GM23338 (cell line): ENCODE results near the gene XAB2. TPM values are rescaled to one million over a fixed set of nuclear protein-coding genes. Genes with fewer than 3 reads are reported as not detected.

ENCODE experiments used
- ATAC-seq: fragments of 200-7000 bp; cut with Tn5 transposase; 3 replicates; pipeline ENCODE4 v1.9.1; 2020
- DNase-seq: peaks from one replicate; pipeline ENCODE4 v3.0.0-alpha.2; 2015; ENCODE audit warnings: low spot score
- H2AFZ ChIP-seq: fragments of 200-600 bp; sonication (generic); 2 replicates; pipeline ENCODE4 v1.8.0; 2016; ENCODE audit warnings: antibody characterized with exemption, mild to moderate bottlenecking, moderate library complexity
- H3F3A ChIP-seq: fragments of 200-600 bp; sonication (generic); replicated peaks from 2 replicates; pipeline ENCODE4 v1.8.0; 2017; ENCODE audit warnings: antibody characterized with exemption, mixed run types, low read depth
- H3K27ac ChIP-seq: fragments of 200-600 bp; sonication (generic); 2 replicates; pipeline ENCODE4 v1.6.1; 2016; ENCODE audit warnings: low read depth
- H3K27me3 ChIP-seq: fragments of 200-600 bp; sonication (generic); 2 replicates; pipeline ENCODE4 v1.8.0; 2016; ENCODE audit warnings: mild to moderate bottlenecking, mixed run types, moderate library complexity; ENCODE audit not compliant: insufficient read depth
- H3K36me3 ChIP-seq: fragments of 200-600 bp; sonication (generic); 2 replicates; pipeline ENCODE4 v1.8.0; 2016; ENCODE audit warnings: mild to moderate bottlenecking; ENCODE audit not compliant: insufficient read depth
- H3K4me1 ChIP-seq: fragments of 200-600 bp; sonication (generic); 2 replicates; pipeline ENCODE4 v1.8.0; 2016; ENCODE audit warnings: mild to moderate bottlenecking, moderate library complexity; ENCODE audit not compliant: insufficient read depth
- H3K4me2 ChIP-seq: fragments of 200-600 bp; sonication (generic); 2 replicates; pipeline ENCODE4 v1.7.1; 2017; ENCODE audit warnings: mixed run types
- H3K4me3 ChIP-seq: fragments of 200-600 bp; sonication (generic); 2 replicates; pipeline ENCODE4 v1.6.1; 2016; ENCODE audit warnings: mixed run types
- H3K79me2 ChIP-seq: fragments of 200-600 bp; sonication (generic); replicated peaks from 2 replicates; pipeline ENCODE4 v1.8.0; 2017; ENCODE audit warnings: mild to moderate bottlenecking; ENCODE audit not compliant: insufficient read depth
- H3K9me2 ChIP-seq: fragments of 200-600 bp; sonication (generic); 2 replicates; pipeline ENCODE4 v1.8.0; 2017; ENCODE audit not compliant: insufficient read depth
- H4K20me1 ChIP-seq: fragments of 200-600 bp; sonication (generic); replicated peaks from 2 replicates; pipeline ENCODE4 v1.8.0; 2017; ENCODE audit warnings: mild to moderate bottlenecking; ENCODE audit not compliant: insufficient read depth
- H3K27ac Mint-ChIP-seq: 2 replicates; pipeline ENCODE4 v1.8.0; 2020; ENCODE audit warnings: inconsistent platforms, mild to moderate bottlenecking, moderate library complexity, mixed read lengths
- H3K27me3 Mint-ChIP-seq: 3 replicates; pipeline ENCODE4 v1.8.0; 2022; ENCODE audit warnings: low read depth, mild to moderate bottlenecking, moderate library complexity, mixed read lengths, inconsistent platforms; ENCODE audit not compliant: insufficient read depth, poor library complexity
- H3K36me3 Mint-ChIP-seq: 3 replicates; pipeline ENCODE4 v1.8.0; 2021; ENCODE audit warnings: low read depth, mild to moderate bottlenecking, inconsistent platforms, moderate library complexity, mixed read lengths
- H3K4me1 Mint-ChIP-seq: 3 replicates; pipeline ENCODE4 v1.8.0; 2020; ENCODE audit warnings: mild to moderate bottlenecking, inconsistent platforms, mixed read lengths
- H3K4me3 Mint-ChIP-seq: 3 replicates; pipeline ENCODE4 v1.8.0; 2021; ENCODE audit warnings: moderate library complexity, mild to moderate bottlenecking, inconsistent platforms, mixed read lengths
- H3K9me3 Mint-ChIP-seq: 3 replicates; pipeline ENCODE4 v1.8.0; 2020; ENCODE audit warnings: moderate library complexity, mild to moderate bottlenecking, inconsistent platforms, mixed read lengths
- CREB1 ChIP-seq: fragments of 250-450 bp; sonication (Bioruptor Pico); IDR thresholded peaks from 2 replicates; pipeline ENCODE4 v1.5.0; 2020; ENCODE audit warnings: low read depth, mild to moderate bottlenecking, moderate library complexity
- CTCF ChIP-seq, 2 experiments: fragments of 200-600 bp in 1 of 2; sonication (generic) in 1 of 2; conservative IDR thresholded peaks; 2 replicates each; pipeline versions ENCODE4 v1.5.1 to v1.6.1; 2016 to 2017; ENCODE audit warnings: antibody characterized with exemption in 2 of 2, low read depth in 2 of 2, mild to moderate bottlenecking in 2 of 2, moderate library complexity in 1 of 2
- EZH2 ChIP-seq: fragments of 200-600 bp; sonication (generic); IDR thresholded peaks from one replicate; pipeline ENCODE4 v1.8.0; 2017; ENCODE audit warnings: antibody characterized with exemption, mild to moderate bottlenecking, low read depth; ENCODE audit not compliant: unreplicated experiment
- JUNB ChIP-seq: IDR thresholded peaks from one replicate; pipeline ENCODE4 v1.6.1; 2016; ENCODE audit warnings: antibody characterized with exemption; ENCODE audit not compliant: unreplicated experiment
- POLR2AphosphoS5 ChIP-seq: IDR thresholded peaks from 2 replicates; pipeline ENCODE4 v1.6.1; 2016; ENCODE audit warnings: antibody characterized with exemption, low read depth
- STAT1 ChIP-seq: IDR thresholded peaks from one replicate; pipeline ENCODE4 v1.6.1; 2016; ENCODE audit warnings: antibody characterized with exemption; ENCODE audit not compliant: unreplicated experiment
- ZNF114 ChIP-seq: fragments of 250-450 bp; sonication (Bioruptor Pico); IDR thresholded peaks from 2 replicates; pipeline ENCODE4 v1.5.0; 2020; ENCODE audit warnings: mild to moderate bottlenecking, moderate library complexity
- ZNF331 ChIP-seq: fragments of 250-450 bp; sonication (Bioruptor Pico); IDR thresholded peaks from 2 replicates; pipeline ENCODE4 v1.5.0; 2020; ENCODE audit warnings: low read depth, mild to moderate bottlenecking, moderate library complexity
- polyA plus RNA-seq: library from polyadenylated mRNA; unstranded; fragments of >200 nt; fragmentation: Nextera tagmentation; extraction: Ambion mirVana; gene quantifications from 2 replicates; pipeline ENCODE4 v1.2.1, GENCODE V29; 2016
- total RNA-seq: library from RNA; depleted of rRNA; stranded (reverse); fragments of >200 nt; shearing (Covaris generic); gene quantifications from 2 replicates; pipeline ENCODE4 v1.2.3, GENCODE V29; 2014
- TF ChIP-seq, protein P1 (sequence below): IDR thresholded peaks from one replicate; pipeline ENCODE4 v1.6.1; 2018; ENCODE audit warnings: antibody characterized with exemption; ENCODE audit not compliant: unreplicated experiment
- TF ChIP-seq, protein P2 (sequence below): IDR thresholded peaks from 2 replicates; pipeline ENCODE4 v1.6.1; 2016; ENCODE audit warnings: antibody characterized with exemption

Gene XAB2
- total and polyA plus RNA-seq, 2 experiments from 2014 or later, result 18.4 to 69.0 TPM

- H3K4me3 ChIP-seq, result no peak overlapping the region
- no peak overlapping the region for H3K27ac ChIP-seq
- Mint-ChIP-seq H3K4me1 (no peaks in the 10 kb centered on the region), H3K27me3 (peaks cover 14% of the 10 kb centered on the region), H3K4me3 (no peak overlapping the region), H3K36me3 (peaks cover 3% of the 10 kb centered on the region; the same call in 1 of the 3 replicates), H3K9me3 (no peaks in the 10 kb centered on the region), H3K27ac (no peak overlapping the region)
- no peak overlapping the region for H3K4me2 ChIP-seq
- DNase-seq, result no peak
- TF ChIP-seq POLR2AphosphoS5 (no peak), ZNF114 (CRISPR knock-in tag) (no peak), JUNB (no peak)
- TF ChIP-seq, protein P1, sequence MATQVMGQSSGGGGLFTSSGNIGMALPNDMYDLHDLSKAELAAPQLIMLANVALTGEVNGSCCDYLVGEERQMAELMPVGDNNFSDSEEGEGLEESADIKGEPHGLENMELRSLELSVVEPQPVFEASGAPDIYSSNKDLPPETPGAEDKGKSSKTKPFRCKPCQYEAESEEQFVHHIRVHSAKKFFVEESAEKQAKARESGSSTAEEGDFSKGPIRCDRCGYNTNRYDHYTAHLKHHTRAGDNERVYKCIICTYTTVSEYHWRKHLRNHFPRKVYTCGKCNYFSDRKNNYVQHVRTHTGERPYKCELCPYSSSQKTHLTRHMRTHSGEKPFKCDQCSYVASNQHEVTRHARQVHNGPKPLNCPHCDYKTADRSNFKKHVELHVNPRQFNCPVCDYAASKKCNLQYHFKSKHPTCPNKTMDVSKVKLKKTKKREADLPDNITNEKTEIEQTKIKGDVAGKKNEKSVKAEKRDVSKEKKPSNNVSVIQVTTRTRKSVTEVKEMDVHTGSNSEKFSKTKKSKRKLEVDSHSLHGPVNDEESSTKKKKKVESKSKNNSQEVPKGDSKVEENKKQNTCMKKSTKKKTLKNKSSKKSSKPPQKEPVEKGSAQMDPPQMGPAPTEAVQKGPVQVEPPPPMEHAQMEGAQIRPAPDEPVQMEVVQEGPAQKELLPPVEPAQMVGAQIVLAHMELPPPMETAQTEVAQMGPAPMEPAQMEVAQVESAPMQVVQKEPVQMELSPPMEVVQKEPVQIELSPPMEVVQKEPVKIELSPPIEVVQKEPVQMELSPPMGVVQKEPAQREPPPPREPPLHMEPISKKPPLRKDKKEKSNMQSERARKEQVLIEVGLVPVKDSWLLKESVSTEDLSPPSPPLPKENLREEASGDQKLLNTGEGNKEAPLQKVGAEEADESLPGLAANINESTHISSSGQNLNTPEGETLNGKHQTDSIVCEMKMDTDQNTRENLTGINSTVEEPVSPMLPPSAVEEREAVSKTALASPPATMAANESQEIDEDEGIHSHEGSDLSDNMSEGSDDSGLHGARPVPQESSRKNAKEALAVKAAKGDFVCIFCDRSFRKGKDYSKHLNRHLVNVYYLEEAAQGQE, result no peak
- TF ChIP-seq, protein P2, sequence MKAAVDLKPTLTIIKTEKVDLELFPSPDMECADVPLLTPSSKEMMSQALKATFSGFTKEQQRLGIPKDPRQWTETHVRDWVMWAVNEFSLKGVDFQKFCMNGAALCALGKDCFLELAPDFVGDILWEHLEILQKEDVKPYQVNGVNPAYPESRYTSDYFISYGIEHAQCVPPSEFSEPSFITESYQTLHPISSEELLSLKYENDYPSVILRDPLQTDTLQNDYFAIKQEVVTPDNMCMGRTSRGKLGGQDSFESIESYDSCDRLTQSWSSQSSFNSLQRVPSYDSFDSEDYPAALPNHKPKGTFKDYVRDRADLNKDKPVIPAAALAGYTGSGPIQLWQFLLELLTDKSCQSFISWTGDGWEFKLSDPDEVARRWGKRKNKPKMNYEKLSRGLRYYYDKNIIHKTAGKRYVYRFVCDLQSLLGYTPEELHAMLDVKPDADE, result no peak
- H4K20me1 ChIP-seq, result no peaks in the 10 kb centered on the region; the same call in 1 of the 2 replicates
- H3K4me1 ChIP-seq, result no peaks in the 10 kb centered on the region
- H3F3A ChIP-seq, result no peaks in the 10 kb centered on the region
- H3K36me3 ChIP-seq, result no peaks in the 10 kb centered on the region
- ATAC-seq, result no peak
- no peaks in the 10 kb centered on the region for H3K9me2 ChIP-seq
- H3K79me2 ChIP-seq, result no peaks in the 10 kb centered on the region
- H3K27me3 ChIP-seq, result peaks cover 6% of the 10 kb centered on the region; the same call in 1 of the 2 replicates
- H2AFZ ChIP-seq, result no peak overlapping the region
These were observed 17.0 kb upstream of the XAB2 start for GRCh38 chr19:7646426-7646700.

- Mint-ChIP-seq H3K9me3 (no peaks in the 10 kb centered on the region), H3K4me3 (no peak overlapping the region; the same call in 2 of the 3 replicates)
- no peaks in the 10 kb centered on the region; the same call in 1 of the 2 replicates for H4K20me1 ChIP-seq
- TF ChIP-seq POLR2AphosphoS5, result no peak
- TF ChIP-seq CTCF (conservative IDR thresholded peaks at IDR 0.05; ENCODE audit: low read depth in 2 of 2), result no peak
- TF ChIP-seq EZH2, result no peak
- TF ChIP-seq, protein P2, result no peak
- TF ChIP-seq CREB1 (CRISPR knock-in tag), result no peak
- TF ChIP-seq STAT1, result no peak
- TF ChIP-seq JUNB, result no peak
- no peak for TF ChIP-seq ZNF331 (CRISPR knock-in tag)
- TF ChIP-seq ZNF114 (CRISPR knock-in tag), result no peak
These were observed 16.5 kb upstream of the XAB2 start for GRCh38 chr19:7645656-7646425.

More at GRCh38 chr19:7645656-7646425, 16.5 kb upstream of the XAB2 start:
- Mint-ChIP-seq H3K36me3 (peaks cover 3% of the 10 kb centered on the region; the same call in 1 of the 3 replicates), H3K27ac (no peak overlapping the region), H3K4me1 (no peaks in the 10 kb centered on the region), H3K27me3 (peaks cover 13% of the 10 kb centered on the region)
- Histone ChIP-seq H3K27me3 (peaks cover 3% of the 10 kb centered on the region; the same call in 1 of the 2 replicates), H3K4me2 (no peak overlapping the region), H2AFZ (no peak overlapping the region), H3K4me1 (no peaks in the 10 kb centered on the region), H3F3A (no peaks in the 10 kb centered on the region), H3K79me2 (no peaks in the 10 kb centered on the region), H3K9me2 (no peaks in the 10 kb centered on the region), H3K36me3 (no peaks in the 10 kb centered on the region), H3K27ac (no peak overlapping the region), H3K4me3 (no peak overlapping the region)
- no peak for DNase-seq
- ATAC-seq, result no peak
